Measurements from ENCODE around the gene SLC39A7.

Gene SLC39A7

GRCh38 chr6:33170176-33171015, 30.3 kb upstream of the SLC39A7 start:
- Histone ChIP-seq H3K4me1 (ENCODE audit: control insufficient read depth, insufficient read depth, low read length, poor library complexity, severe bottlenecking) (no peaks in the 10 kb centered on the region), H3K4me3 (ENCODE audit: extremely low read depth, insufficient read depth, low read length, poor library complexity, severe bottlenecking) (no peak overlapping the region), H3K9me3 (ENCODE audit: control insufficient read depth, low read length) (no peaks in the 10 kb centered on the region), H3K36me3 (ENCODE audit: control insufficient read depth, insufficient read depth, low read length) (no peaks in the 10 kb centered on the region), H3K27ac (ENCODE audit: low read depth, low read length, severe bottlenecking) (no peak overlapping the region)
- WGBS, 2 experiments (ENCODE audit: insufficient coverage in 2 of 2) = 96 to 97% methylated on average over 2 to 7 of the region's 9 CpGs

- H3K4me3 ChIP-seq (ENCODE audit: extremely low read depth, insufficient read depth, low read length, poor library complexity, severe bottlenecking) = no peak overlapping the region
- H3K27ac ChIP-seq (ENCODE audit: low read depth, low read length, severe bottlenecking) = no peak overlapping the region
- H3K4me1 ChIP-seq (ENCODE audit: control insufficient read depth, insufficient read depth, low read length, poor library complexity, severe bottlenecking) = no peaks in the 10 kb centered on the region
- H3K36me3 ChIP-seq (ENCODE audit: control insufficient read depth, insufficient read depth, low read length) = no peaks in the 10 kb centered on the region
- H3K9me3 ChIP-seq (ENCODE audit: control insufficient read depth, low read length) = no peaks in the 10 kb centered on the region
- 80 to 90% methylated on average over 1 to 5 of the region's 11 CpGs for WGBS, 2 experiments (ENCODE audit: insufficient coverage in 2 of 2)
These were observed 29.4 kb upstream of the SLC39A7 start for GRCh38 chr6:33171016-33171879.

DNA sequence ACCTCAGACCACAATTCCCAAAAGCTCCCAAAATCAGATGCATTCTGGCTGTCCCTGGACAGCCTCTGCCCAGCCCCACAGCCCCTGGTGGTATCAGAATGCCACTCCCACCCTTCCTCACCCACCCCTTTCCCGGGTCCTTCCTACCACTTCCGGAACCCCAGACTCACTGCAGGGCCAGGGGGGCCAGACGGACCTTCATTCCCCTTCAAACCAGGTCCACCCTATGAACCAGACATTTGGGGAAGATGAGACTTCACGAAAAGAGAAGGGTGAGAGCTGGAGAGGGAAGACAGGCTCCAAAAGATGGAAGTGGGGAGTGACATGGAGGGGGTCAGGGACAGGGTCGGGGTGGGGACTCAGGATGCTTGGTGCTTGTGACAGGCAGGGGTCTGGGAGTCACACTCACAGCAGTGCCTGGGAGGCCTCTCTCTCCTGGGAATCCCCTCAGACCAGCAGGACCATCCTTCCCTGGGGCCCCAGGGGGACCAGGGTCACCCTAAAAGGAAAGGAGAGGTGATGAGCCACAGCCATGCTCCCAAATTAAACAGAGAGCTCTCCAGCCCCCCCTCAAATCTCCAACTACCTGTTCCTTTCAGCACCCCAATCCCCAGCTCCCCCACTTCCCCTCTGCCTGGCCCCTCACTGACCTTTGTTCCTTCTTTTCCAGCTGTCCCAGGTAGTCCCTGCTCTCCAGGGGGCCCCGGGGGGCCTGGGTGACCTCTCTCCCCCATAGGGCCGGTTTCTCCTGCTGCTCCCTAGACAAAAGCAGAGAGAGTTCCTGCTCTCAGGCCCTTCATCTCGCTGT, 28.6 kb upstream of the SLC39A7 start:
- H3K36me3 ChIP-seq (ENCODE audit: control insufficient read depth, insufficient read depth, low read length) = no peaks in the 10 kb centered on the region
- no peaks in the 10 kb centered on the region for H3K4me1 ChIP-seq (ENCODE audit: control insufficient read depth, insufficient read depth, low read length, poor library complexity, severe bottlenecking)
- H3K9me3 ChIP-seq (ENCODE audit: control insufficient read depth, low read length) = no peaks in the 10 kb centered on the region
- 53 to 72% methylated on average over 3 to 5 of the region's 8 CpGs for WGBS, 2 experiments (ENCODE audit: insufficient coverage in 2 of 2)
- no peak overlapping the region for H3K27ac ChIP-seq (ENCODE audit: low read depth, low read length, severe bottlenecking)
- H3K4me3 ChIP-seq (ENCODE audit: extremely low read depth, insufficient read depth, low read length, poor library complexity, severe bottlenecking) = no peak overlapping the region

- Histone ChIP-seq H3K4me1 (ENCODE audit: control insufficient read depth, insufficient read depth, low read length, poor library complexity, severe bottlenecking) (no peaks in the 10 kb centered on the region), H3K9me3 (ENCODE audit: control insufficient read depth, low read length) (no peaks in the 10 kb centered on the region), H3K36me3 (ENCODE audit: control insufficient read depth, insufficient read depth, low read length) (no peaks in the 10 kb centered on the region), H3K27ac (ENCODE audit: low read depth, low read length, severe bottlenecking) (no peak overlapping the region), H3K4me3 (ENCODE audit: extremely low read depth, insufficient read depth, low read length, poor library complexity, severe bottlenecking) (no peak overlapping the region)
- WGBS, 2 experiments (ENCODE audit: insufficient coverage in 2 of 2) = 69 to 75% methylated on average over 9 to 11 of the region's 16 CpGs
These were observed 27.8 kb upstream of the SLC39A7 start for GRCh38 chr6:33172688-33173534.

DNA sequence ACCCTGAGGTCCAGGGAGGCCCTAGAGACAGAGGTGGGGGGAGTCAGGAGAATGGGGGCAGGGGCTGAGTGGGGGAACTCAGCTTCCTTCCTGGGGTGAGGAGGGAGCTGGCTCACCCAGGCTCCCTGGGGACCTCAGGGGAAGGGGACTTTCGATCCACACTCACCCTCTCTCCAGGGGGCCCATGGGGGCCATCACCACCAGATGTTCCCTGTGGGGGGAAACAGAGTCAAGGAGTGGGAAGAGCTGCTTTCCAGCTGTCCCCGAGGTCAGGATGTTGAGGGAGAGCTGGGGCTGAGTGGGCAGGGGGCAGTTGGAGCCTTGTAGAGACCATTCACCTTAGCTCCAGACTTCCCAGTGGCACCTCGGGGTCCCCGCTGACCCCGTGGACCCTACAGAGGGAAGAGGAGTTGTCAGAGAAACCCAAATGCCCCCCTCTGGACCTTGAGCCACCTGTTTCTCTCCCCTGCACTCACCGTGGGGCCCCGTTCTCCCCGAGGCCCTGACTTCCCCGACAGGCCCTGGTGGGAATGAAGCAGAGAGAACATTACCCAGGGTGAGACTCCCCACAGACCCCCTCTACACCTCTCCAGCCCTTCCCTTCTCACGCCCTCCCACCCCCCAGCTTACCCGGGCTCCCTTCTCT, 27.0 kb upstream of the SLC39A7 start:
- 80 to 100% methylated on average over 2 to 3 of the region's 11 CpGs for WGBS, 2 experiments (ENCODE audit: insufficient coverage in 2 of 2)

DNA sequence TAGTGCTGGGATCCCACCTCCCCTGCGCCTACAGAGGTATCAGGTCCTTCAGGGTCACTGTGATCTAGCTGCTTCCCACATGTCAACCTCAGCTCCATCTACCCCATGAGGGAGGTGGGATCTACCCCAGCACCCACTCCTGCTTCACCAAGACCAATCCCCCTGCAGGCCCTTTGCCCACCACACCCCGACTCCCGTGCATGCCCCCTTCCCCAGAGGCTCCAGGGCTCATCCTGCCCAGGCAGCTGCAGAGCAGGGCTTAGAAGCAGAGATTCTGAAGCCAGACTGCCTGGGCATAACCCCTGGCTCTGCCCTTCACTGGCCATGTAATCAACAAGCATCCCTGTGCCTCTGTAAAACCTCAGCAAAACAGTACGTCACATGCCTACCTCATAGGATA, 25.9 kb upstream of the SLC39A7 start:
- H3K9me3 ChIP-seq (ENCODE audit: control insufficient read depth, low read length) = no peaks in the 10 kb centered on the region
- no peaks in the 10 kb centered on the region for H3K36me3 ChIP-seq (ENCODE audit: control insufficient read depth, insufficient read depth, low read length)
- H3K27ac ChIP-seq (ENCODE audit: low read depth, low read length, severe bottlenecking) = no peak overlapping the region
- no peaks in the 10 kb centered on the region for H3K4me1 ChIP-seq (ENCODE audit: control insufficient read depth, insufficient read depth, low read length, poor library complexity, severe bottlenecking)
- 90 to 97% methylated on average over 2 to 4 of the region's 4 CpGs for WGBS, 2 experiments (ENCODE audit: insufficient coverage in 2 of 2)
- H3K4me3 ChIP-seq (ENCODE audit: extremely low read depth, insufficient read depth, low read length, poor library complexity, severe bottlenecking) = no peak overlapping the region

More for the DNA sequence above, 27.0 kb upstream of the SLC39A7 start:
- H3K4me1 ChIP-seq (ENCODE audit: control insufficient read depth, insufficient read depth, low read length, poor library complexity, severe bottlenecking) = no peaks in the 10 kb centered on the region
- no peak overlapping the region for H3K27ac ChIP-seq (ENCODE audit: low read depth, low read length, severe bottlenecking)
- no peak overlapping the region for H3K4me3 ChIP-seq (ENCODE audit: extremely low read depth, insufficient read depth, low read length, poor library complexity, severe bottlenecking)
- H3K9me3 ChIP-seq (ENCODE audit: control insufficient read depth, low read length) = no peaks in the 10 kb centered on the region
- H3K36me3 ChIP-seq (ENCODE audit: control insufficient read depth, insufficient read depth, low read length) = no peaks in the 10 kb centered on the region

- Histone ChIP-seq H3K9me3 (ENCODE audit: control insufficient read depth, low read length) (no peaks in the 10 kb centered on the region), H3K4me3 (ENCODE audit: extremely low read depth, insufficient read depth, low read length, poor library complexity, severe bottlenecking) (no peak overlapping the region), H3K36me3 (ENCODE audit: control insufficient read depth, insufficient read depth, low read length) (no peaks in the 10 kb centered on the region), H3K27ac (ENCODE audit: low read depth, low read length, severe bottlenecking) (no peak overlapping the region), H3K4me1 (ENCODE audit: control insufficient read depth, insufficient read depth, low read length, poor library complexity, severe bottlenecking) (no peaks in the 10 kb centered on the region)
- 68 to 86% methylated on average over 5 to 6 of the region's 10 CpGs for WGBS, 2 experiments (ENCODE audit: insufficient coverage in 2 of 2)
These were observed 25.1 kb upstream of the SLC39A7 start for GRCh38 chr6:33175436-33176069.

GRCh38 chr6:33176906-33177305, 23.8 kb upstream of the SLC39A7 start:
- Histone ChIP-seq H3K4me1 (ENCODE audit: control insufficient read depth, insufficient read depth, low read length, poor library complexity, severe bottlenecking) (no peaks in the 10 kb centered on the region), H3K27ac (ENCODE audit: low read depth, low read length, severe bottlenecking) (no peak overlapping the region), H3K4me3 (ENCODE audit: extremely low read depth, insufficient read depth, low read length, poor library complexity, severe bottlenecking) (no peak overlapping the region), H3K9me3 (ENCODE audit: control insufficient read depth, low read length) (no peaks in the 10 kb centered on the region), H3K36me3 (ENCODE audit: control insufficient read depth, insufficient read depth, low read length) (no peaks in the 10 kb centered on the region)
- 50 to 93% methylated on average over 1 to 6 of the region's 7 CpGs for WGBS, 2 experiments (ENCODE audit: insufficient coverage in 2 of 2)
